Caki2 (cell line): Measurements from ENCODE around the gene NNT. TPM values are rescaled to one million over a fixed set of nuclear protein-coding genes. Genes with fewer than 3 reads are reported as not detected.
"Not testable (repeated sequence)": the region's sequence is repeated elsewhere in the genome, so short reads cannot be mapped to it uniquely, and the experiment has no call there.

ENCODE experiments used
- DNase-seq: peaks from one replicate; pipeline ENCODE4 v3.0.0-alpha.2; 2015; ENCODE audit warnings: low read depth
- in situ Hi-C: cut with HindIII; loops from 2 replicates; pipeline ENCODE4 v1.10.0; 2016; ENCODE audit warnings: low sequenced_read_pairs, low pct_unique_long_range_greater_than_20kb, mixed read lengths
- total RNA-seq: library from RNA; depleted of rRNA; stranded (reverse); fragments of >200 nt; shearing (Covaris generic); gene quantifications from 2 replicates; pipeline ENCODE4 v1.2.3, GENCODE V29; 2014; ENCODE audit warnings: low replicate concordance

The NNT gene
- total RNA-seq, 1 experiment from 2014 or later, result 32.5 TPM

- peak; percentile 8 for DNase-seq
- in situ Hi-C loops, result not testable (repeated sequence)
Measured at GRCh38 chr5:43580402-43581210, 22.4 kb upstream of the NNT start.

GRCh38 chr5:43581398-43581797, 21.6 kb upstream of the NNT start:
- in situ Hi-C loops, result no loop called here
- no peak for DNase-seq

GRCh38 chr5:43582082-43583005, 20.6 kb upstream of the NNT start:
- in situ Hi-C loops, result no loop called here
- no peak for DNase-seq

- in situ Hi-C loops, result no loop called here
- DNase-seq, result no peak
Measured at GRCh38 chr5:43583724-43584123, 19.3 kb upstream of the NNT start.

- DNase-seq, result no peak
- in situ Hi-C loops, result no loop called here
Measured at GRCh38 chr5:43584166-43584699, 18.7 kb upstream of the NNT start.

- no peak for DNase-seq
- in situ Hi-C loops, result no loop called here
Measured at GRCh38 chr5:43588842-43589241, 14.1 kb upstream of the NNT start.

DNA sequence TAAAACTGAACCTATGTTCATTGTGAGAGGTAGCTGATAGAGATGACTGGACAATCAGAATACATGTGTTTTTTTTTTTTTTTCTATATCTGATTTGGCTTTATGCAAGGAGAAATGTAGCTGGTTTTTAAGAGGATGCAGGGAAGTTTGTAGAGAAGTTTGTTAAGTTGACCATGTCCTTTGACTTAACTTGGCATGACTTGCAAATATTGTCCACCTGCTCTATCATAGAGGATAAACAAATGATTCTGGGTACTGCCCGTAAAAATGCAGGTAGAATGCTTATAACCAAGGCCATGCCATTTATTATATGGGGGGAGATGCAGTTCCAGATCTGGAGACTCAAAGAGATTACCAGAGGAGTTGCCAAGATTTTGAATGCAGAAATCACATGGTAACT, 13.7 kb upstream of the NNT start:
- no peak for DNase-seq
- in situ Hi-C loops, result no loop called here

- in situ Hi-C loops, result no loop called here
- DNase-seq, result no peak
Measured at GRCh38 chr5:43590700-43591099, 12.3 kb upstream of the NNT start.

- no peak for DNase-seq
Measured at GRCh38 chr5:43592363-43592762, 10.6 kb upstream of the NNT start.

GRCh38 chr5:43598927-43599326, 4.1 kb upstream of the NNT start:
- in situ Hi-C loops, DNase-seq: not testable (repeated sequence)

More at GRCh38 chr5:43592363-43592762, 10.6 kb upstream of the NNT start:
- in situ Hi-C loops, result no loop called here

DNA sequence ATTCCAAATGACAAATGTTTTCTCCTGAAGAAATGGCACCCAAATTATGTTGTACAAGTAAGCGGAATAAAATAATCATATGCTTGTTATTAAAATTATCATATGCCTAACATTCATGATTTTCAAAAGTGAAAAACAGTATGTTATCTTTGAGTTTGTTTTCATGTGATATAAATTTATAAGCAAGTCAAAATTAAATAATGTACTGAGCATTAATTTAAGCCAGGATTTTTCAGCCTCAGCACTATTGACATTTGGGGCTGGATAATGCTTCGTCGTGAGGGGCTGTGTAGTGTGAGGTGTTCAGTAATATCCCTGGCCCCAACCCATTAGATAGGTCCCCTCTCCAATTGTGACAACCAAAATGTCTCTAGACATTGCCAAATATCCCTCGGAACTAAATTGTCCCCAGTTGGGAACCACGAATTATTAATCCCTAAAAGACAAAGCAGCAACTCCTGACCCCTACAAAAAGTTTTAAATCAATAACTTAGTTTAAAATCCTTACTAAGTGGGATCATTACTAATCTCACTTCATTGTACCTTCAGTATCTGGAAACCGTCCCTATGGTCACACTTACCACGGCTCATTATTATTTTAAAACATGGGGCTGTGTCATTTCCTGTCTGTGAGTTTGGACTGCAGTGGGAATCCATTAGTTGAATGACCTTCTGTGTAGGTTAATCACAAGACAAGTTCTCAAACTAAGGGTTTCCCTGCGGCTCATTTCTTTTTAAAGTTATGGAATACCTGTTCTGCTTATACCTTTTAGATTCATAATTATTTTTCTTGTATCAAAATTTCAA, 1.3 kb upstream of the NNT start:
- peak; percentile 33 for DNase-seq
- in situ Hi-C loops, result no loop called here

- in situ Hi-C loops, result no loop called here
- peak; percentile 83 for DNase-seq
Measured at GRCh38 chr5:43603344-43604217, 601 bp downstream of the NNT start.

DNA sequence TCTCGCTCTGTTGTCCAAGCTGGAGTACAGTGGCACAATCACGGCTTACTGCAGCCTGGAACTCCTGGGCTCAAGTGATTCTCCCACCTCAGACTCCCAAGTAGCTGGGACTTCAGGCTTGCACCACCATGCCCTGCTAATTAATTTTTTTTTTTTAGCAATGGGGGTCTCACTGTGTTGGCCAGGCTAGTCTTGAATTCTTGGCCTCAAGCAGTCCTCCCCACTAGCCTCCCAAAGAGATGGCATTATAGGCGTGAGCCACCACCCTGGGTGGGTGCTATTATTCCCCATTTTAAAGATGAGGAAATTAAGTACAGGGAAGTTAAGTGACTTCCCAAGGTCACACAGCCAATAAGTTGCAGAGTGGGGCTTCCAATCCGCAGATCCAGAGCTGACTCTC, 1.7 kb downstream of the NNT start:
- in situ Hi-C loops, result no loop called here
- no peak for DNase-seq

DNA sequence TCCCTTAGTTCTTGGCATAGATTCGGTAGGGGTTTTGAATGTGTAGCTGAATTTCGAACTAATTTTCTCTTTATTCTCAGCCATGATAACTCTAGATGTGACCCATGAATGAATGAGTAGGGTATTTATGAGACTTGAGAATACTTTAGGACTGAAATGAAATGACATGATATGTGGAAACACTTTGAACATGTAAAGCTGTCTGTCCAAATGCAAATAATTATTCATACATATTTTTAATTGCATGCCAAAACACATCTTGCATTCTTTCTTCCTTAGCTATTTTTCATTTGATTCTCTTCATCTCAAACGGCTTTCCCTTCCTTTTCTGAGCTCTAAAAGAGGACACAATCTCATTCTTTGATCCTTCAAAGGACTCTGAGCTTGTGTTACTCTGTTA, 3.4 kb downstream of the NNT start:
- in situ Hi-C loops, result no loop called here
- DNase-seq, result no peak

- in situ Hi-C loops, result no loop called here
- no peak for DNase-seq
Measured at GRCh38 chr5:43608406-43608805, 5.4 kb downstream of the NNT start.

- in situ Hi-C loops, result no loop called here
Measured at GRCh38 chr5:43609752-43610151, 6.8 kb downstream of the NNT start.

DNA sequence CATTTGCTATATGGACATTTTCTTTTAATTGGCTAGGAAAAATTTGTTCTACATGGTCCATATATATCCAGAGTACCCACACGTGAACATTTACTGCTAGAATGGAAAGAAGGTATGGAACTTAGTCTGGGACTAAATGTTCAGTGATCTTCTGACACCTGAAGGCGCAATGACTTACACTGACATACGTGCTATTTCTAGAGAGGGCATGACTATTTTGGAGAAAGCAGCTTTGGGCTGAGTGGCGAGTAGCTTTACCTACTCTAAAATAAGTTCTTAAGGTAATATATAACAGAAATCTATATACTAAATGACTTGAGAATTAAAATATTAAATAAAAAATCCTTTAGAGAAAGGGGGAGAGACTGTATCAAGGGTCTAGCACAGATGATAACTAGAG, 10.4 kb downstream of the NNT start:
- in situ Hi-C loops, result no loop called here
- no peak for DNase-seq

More at GRCh38 chr5:43609752-43610151, 6.8 kb downstream of the NNT start:
- DNase-seq, result no peak
